IPS-18c (cell line): ENCODE measurements around the gene CHCHD3.

ENCODE experiments used
- H3K4me3 ChIP-seq: 2 replicates; pipeline ENCODE4 v1.7.0; 2013; ENCODE audit warnings: low read depth, mild to moderate bottlenecking, low read length, moderate library complexity; ENCODE audit not compliant: insufficient read depth
- H3K9me3 ChIP-seq: one replicate; pipeline ENCODE4 v1.6.1; 2013; ENCODE audit warnings: mild to moderate bottlenecking, low read length, moderate library complexity; ENCODE audit not compliant: control insufficient read depth, insufficient read depth

CHCHD3 gene

GRCh38 chr7:133026210-133026859, 55.6 kb downstream of the CHCHD3 start:
- H3K4me3 ChIP-seq = no peak overlapping the region
- H3K9me3 ChIP-seq = no peaks in the 10 kb centered on the region

- Histone ChIP-seq H3K9me3 (no peaks in the 10 kb centered on the region), H3K4me3 (no peak overlapping the region)
Measured at GRCh38 chr7:133025056-133025455, 56.8 kb downstream of the CHCHD3 start.

- Histone ChIP-seq H3K9me3 (no peaks in the 10 kb centered on the region), H3K4me3 (no peak overlapping the region)
Measured at GRCh38 chr7:133024596-133024995, 57.3 kb downstream of the CHCHD3 start.

GRCh38 chr7:133023370-133024071, 58.4 kb downstream of the CHCHD3 start:
- Histone ChIP-seq H3K4me3 (no peak overlapping the region), H3K9me3 (no peaks in the 10 kb centered on the region)

- H3K4me3 ChIP-seq = no peak overlapping the region
- no peaks in the 10 kb centered on the region for H3K9me3 ChIP-seq
Measured at GRCh38 chr7:133022661-133023060, 59.2 kb downstream of the CHCHD3 start.

- Histone ChIP-seq H3K4me3 (no peak overlapping the region), H3K9me3 (no peaks in the 10 kb centered on the region)
Measured at GRCh38 chr7:133021196-133021595, 60.7 kb downstream of the CHCHD3 start.

GRCh38 chr7:133020496-133020895, 61.4 kb downstream of the CHCHD3 start:
- Histone ChIP-seq H3K4me3 (no peak overlapping the region), H3K9me3 (no peaks in the 10 kb centered on the region)

- no peaks in the 10 kb centered on the region for H3K9me3 ChIP-seq
- H3K4me3 ChIP-seq = no peak overlapping the region
Measured at GRCh38 chr7:133019590-133019989, 62.3 kb downstream of the CHCHD3 start.

GRCh38 chr7:133016604-133017003, 65.3 kb downstream of the CHCHD3 start:
- no peaks in the 10 kb centered on the region for H3K9me3 ChIP-seq
- no peak overlapping the region for H3K4me3 ChIP-seq

- Histone ChIP-seq H3K9me3 (no peaks in the 10 kb centered on the region), H3K4me3 (no peak overlapping the region)
Measured at GRCh38 chr7:133015888-133016287, 66.0 kb downstream of the CHCHD3 start.

- no peaks in the 10 kb centered on the region for H3K9me3 ChIP-seq
Measured at GRCh38 chr7:133011746-133012145, 70.1 kb downstream of the CHCHD3 start.

GRCh38 chr7:133009426-133010252, 72.3 kb downstream of the CHCHD3 start:
- H3K9me3 ChIP-seq = no peaks in the 10 kb centered on the region
- no peak overlapping the region for H3K4me3 ChIP-seq

More at GRCh38 chr7:133011746-133012145, 70.1 kb downstream of the CHCHD3 start:
- H3K4me3 ChIP-seq = no peak overlapping the region

GRCh38 chr7:133007961-133008360, 73.9 kb downstream of the CHCHD3 start:
- no peaks in the 10 kb centered on the region for H3K9me3 ChIP-seq
- no peak overlapping the region for H3K4me3 ChIP-seq

- Histone ChIP-seq H3K9me3 (no peaks in the 10 kb centered on the region), H3K4me3 (no peak overlapping the region)
Measured at GRCh38 chr7:133003052-133003910, 78.6 kb downstream of the CHCHD3 start.

- no peak overlapping the region for H3K4me3 ChIP-seq
- no peaks in the 10 kb centered on the region for H3K9me3 ChIP-seq
Measured at GRCh38 chr7:133001727-133002126, 80.2 kb downstream of the CHCHD3 start.

- H3K4me3 ChIP-seq = no peak overlapping the region
- H3K9me3 ChIP-seq = no peaks in the 10 kb centered on the region
Measured at GRCh38 chr7:132999845-133000244, 82.0 kb downstream of the CHCHD3 start.

GRCh38 chr7:132998763-132999162, 83.1 kb downstream of the CHCHD3 start:
- Histone ChIP-seq H3K4me3 (no peak overlapping the region), H3K9me3 (no peaks in the 10 kb centered on the region)
